Esophagus squamous epithelium (tissue), 5 donors: ENCODE data around the gene DNAJA3. TPM values are rescaled to one million over a fixed set of nuclear protein-coding genes. Genes with fewer than 3 reads are reported as not detected.

Experiments
- DNase-seq: peaks from one replicate; lab custom pipeline; 2025; lab: John Stamatoyannopoulos, UW
- H3K27ac ChIP-seq, 4 donors: fragments of 200-600 bp; sonication (generic); one replicate each; pipeline ENCODE4 v1.5.1; 2016 to 2019; ENCODE audit warnings: mild to moderate bottlenecking in 1 of 4
- H3K27me3 ChIP-seq, 4 donors: fragments of 200-600 bp; sonication (generic); 1 replicate in 3 of 4; 2 replicates in 1 of 4; pipeline versions ENCODE4 v1.5.1 to v1.6.0; 2017 to 2021; ENCODE audit warnings: antibody characterized with exemption in 1 of 4
- H3K36me3 ChIP-seq, 3 donors: fragments of 200-600 bp; sonication (generic); one replicate each; pipeline ENCODE4 v1.5.1; 2016 to 2019
- H3K4me1 ChIP-seq, 3 donors: fragments of 200-600 bp; sonication (generic); one replicate each; pipeline ENCODE4 v1.5.1; 2017 to 2019
- H3K4me3 ChIP-seq, 4 donors: fragments of 200-600 bp; sonication (generic); 1 replicate in 3 of 4; 2 replicates in 1 of 4; pipeline ENCODE4 v1.5.1; 2016 to 2019; ENCODE audit warnings: mild to moderate bottlenecking in 2 of 4, moderate library complexity in 1 of 4
- H3K9me3 ChIP-seq, 3 donors: fragments of 200-600 bp; sonication (generic); one replicate each; pipeline ENCODE4 v1.5.1; 2016 to 2019
- POLR2A ChIP-seq, 4 donors: fragments of 450-650 bp; IDR thresholded peaks; one replicate each; pipeline ENCODE4 v1.6.1; 2017; ENCODE audit warnings: antibody characterized with exemption in 4 of 4, mild to moderate bottlenecking in 4 of 4, moderate library complexity in 3 of 4
- WGBS, 2 donors: methylation state at CpG; one replicate each; pipeline ENCODE4 v1.1.5; 2018; 5-methylcytosine and 5-hydroxymethylcytosine counted together
- intact Hi-C: fragments of 100-400 bp; cut with DNase I; formaldehyde crosslinking; loops from one replicate; pipeline ENCODE4 v1.15.0; 2022
- total RNA-seq, 4 donors: library from RNA; depleted of rRNA; stranded (reverse); fragments of >200 nt; gene quantifications; one replicate each; pipeline ENCODE4 v1.1.0, GENCODE V29; 2016
- TF ChIP-seq, protein P1 (sequence below), 6 experiments: fragments of 450-650 bp in 4 of 6; fragments of 200-600 bp in 2 of 6; sonication (generic) in 2 of 6; IDR thresholded peaks; one replicate each; pipeline ENCODE4 v1.5.1; 2016 to 2019; ENCODE audit warnings: antibody characterized with exemption in 6 of 6, mild to moderate bottlenecking in 4 of 6, moderate library complexity in 4 of 6
- donor health status: DM: yes; HTN: yes; CAD: no.

Gene DNAJA3
- total RNA-seq, 4 donors from 2014 or later, result 45.2 to 59.1 (median 49.1) TPM

DNA sequence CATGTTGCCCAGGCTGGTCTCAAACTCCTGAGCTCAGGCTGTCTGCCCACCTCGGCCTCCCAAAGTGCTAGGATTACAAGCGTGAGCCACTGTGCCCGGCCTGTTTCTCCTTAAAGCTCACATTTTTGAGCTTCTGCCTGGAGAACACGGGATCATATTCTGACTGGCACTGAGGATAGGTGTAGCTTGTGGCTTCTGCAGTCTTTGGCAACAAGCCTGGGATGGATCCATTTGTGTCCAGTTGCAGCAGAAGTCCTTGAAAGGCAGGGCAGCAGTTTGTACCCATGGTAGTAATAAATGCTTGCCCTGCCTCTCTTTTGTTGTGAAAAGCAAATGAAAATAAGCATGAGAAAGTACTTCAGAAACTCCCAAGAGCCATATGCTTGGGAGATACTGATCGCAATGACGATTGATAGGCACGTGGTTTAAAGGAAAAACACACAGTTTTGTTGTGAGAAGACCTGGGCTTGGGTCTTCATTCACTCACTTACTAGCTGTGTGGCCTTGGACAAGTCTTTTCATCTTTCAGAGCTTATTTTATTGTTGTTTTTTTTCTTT, 6.2 kb upstream of the DNAJA3 start:
- Histone ChIP-seq H3K27me3 (no peaks in the 10 kb centered on the region), H3K36me3 (no peaks in the 10 kb centered on the region), H3K4me1 (peaks cover 10 to 31% (median 14%) of the 10 kb centered on the region in 3 donors), H3K27ac (no peak overlapping the region), H3K4me3 (no peak overlapping the region), H3K9me3 (no peaks in the 10 kb centered on the region)
- intact Hi-C loops, result no loop called here
- 79 to 85% methylated on average over 7 of the region's 7 CpGs for WGBS, 2 donors
- no peak for DNase-seq
- TF ChIP-seq POLR2A (IDR thresholded peaks at IDR 0.05), result no peak
- TF ChIP-seq, protein P1, sequence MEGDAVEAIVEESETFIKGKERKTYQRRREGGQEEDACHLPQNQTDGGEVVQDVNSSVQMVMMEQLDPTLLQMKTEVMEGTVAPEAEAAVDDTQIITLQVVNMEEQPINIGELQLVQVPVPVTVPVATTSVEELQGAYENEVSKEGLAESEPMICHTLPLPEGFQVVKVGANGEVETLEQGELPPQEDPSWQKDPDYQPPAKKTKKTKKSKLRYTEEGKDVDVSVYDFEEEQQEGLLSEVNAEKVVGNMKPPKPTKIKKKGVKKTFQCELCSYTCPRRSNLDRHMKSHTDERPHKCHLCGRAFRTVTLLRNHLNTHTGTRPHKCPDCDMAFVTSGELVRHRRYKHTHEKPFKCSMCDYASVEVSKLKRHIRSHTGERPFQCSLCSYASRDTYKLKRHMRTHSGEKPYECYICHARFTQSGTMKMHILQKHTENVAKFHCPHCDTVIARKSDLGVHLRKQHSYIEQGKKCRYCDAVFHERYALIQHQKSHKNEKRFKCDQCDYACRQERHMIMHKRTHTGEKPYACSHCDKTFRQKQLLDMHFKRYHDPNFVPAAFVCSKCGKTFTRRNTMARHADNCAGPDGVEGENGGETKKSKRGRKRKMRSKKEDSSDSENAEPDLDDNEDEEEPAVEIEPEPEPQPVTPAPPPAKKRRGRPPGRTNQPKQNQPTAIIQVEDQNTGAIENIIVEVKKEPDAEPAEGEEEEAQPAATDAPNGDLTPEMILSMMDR (IDR thresholded peaks at IDR 0.05), result no peak

DNA sequence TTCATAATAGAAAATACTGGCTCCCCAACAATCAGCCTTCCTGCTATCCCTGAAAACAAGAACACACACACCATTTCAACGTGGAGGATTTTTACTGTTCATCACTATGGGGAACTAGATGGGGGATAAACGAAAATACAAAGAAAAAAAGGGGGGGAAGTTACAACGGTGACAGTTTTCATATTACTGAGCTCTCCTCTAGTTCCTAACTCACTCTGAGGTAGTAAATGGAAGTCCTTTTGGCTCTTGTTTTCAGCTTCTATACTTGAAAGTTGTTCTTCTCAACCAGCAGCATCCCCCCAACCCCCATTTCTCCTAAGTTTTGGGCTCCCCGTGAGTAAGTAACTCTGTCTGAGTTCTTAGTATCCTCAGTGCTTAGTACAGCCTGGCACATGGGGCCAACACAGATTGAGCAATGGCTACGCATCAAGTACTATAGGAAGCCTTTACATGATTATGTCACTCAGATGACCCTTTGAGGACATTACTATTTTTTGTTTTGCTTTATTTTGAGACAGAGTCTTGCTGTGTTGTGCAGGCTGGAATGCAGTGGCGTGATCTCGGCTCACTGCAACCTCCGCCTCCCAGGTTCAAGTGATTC, 5.1 kb upstream of the DNAJA3 start:
- Histone ChIP-seq H3K27me3 (no peaks in the 10 kb centered on the region), H3K36me3 (no peaks in the 10 kb centered on the region), H3K9me3 (no peaks in the 10 kb centered on the region), H3K4me3 (no peak overlapping the region), H3K27ac (no peak overlapping the region), H3K4me1 (peaks cover 6 to 26% (median 10%) of the 10 kb centered on the region in 3 donors)
- intact Hi-C loops, result no loop called here
- TF ChIP-seq POLR2A (IDR thresholded peaks at IDR 0.05), result no peak
- TF ChIP-seq, protein P1 (IDR thresholded peaks at IDR 0.05), result no peak
- WGBS, 2 donors, result 72% methylated on average over 8 of the region's 8 CpGs
- no peak for DNase-seq

DNA sequence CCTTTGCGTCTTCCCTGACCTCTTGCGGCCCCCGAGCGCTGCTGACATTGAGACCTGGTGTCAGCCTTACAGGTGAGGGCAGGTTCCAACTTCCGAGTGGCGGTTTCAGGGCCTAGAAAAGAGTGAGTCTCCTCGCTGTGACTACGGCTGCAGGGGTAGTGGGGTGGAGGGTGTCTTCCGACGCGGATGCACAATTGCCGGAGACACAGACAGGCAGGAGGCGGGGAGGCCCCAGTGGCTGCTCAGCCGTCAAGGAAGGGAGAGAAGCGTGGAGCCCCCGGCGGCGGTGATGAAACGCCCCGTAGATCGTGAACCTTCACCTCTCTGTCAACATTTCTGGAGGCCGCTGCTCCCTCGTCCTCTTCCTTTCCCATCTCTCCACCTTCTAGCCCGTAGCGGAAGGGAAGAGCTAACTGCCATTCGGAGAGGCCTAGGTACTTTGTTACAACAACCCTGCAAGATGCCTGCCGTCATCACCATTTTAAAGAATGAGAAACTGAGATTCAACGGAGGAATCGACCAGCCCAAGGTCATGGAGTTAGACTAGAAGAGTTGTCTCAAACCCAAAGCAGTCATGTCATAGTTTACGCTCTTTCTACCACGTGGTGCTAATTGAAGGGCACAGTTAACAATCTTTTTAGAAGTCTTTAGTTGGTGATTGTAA, 485 bp downstream of the DNAJA3 start:
- WGBS, 2 donors, result 3 to 9% methylated on average over 9 to 25 of the region's 31 CpGs
- TF ChIP-seq, protein P1 (IDR thresholded peaks at IDR 0.05), result no peak
- TF ChIP-seq POLR2A (IDR thresholded peaks at IDR 0.05), result no peak
- H3K27me3 ChIP-seq, result no peaks in the 10 kb centered on the region
- H3K36me3 ChIP-seq, result peaks cover 0 to 24% (median 0%) of the 10 kb centered on the region in 3 donors
- peak overlapping the region; percentile 80 to 98 (median 88) for H3K4me3 ChIP-seq
- DNase-seq, result no peak
- no peaks in the 10 kb centered on the region for H3K9me3 ChIP-seq
- peaks cover 9 to 44% (median 26%) of the 10 kb centered on the region in 3 donors for H3K4me1 ChIP-seq
- H3K27ac ChIP-seq, result peak overlapping the region; percentile 92 to 98 (median 96)
- intact Hi-C loops, result no loop called here

DNA sequence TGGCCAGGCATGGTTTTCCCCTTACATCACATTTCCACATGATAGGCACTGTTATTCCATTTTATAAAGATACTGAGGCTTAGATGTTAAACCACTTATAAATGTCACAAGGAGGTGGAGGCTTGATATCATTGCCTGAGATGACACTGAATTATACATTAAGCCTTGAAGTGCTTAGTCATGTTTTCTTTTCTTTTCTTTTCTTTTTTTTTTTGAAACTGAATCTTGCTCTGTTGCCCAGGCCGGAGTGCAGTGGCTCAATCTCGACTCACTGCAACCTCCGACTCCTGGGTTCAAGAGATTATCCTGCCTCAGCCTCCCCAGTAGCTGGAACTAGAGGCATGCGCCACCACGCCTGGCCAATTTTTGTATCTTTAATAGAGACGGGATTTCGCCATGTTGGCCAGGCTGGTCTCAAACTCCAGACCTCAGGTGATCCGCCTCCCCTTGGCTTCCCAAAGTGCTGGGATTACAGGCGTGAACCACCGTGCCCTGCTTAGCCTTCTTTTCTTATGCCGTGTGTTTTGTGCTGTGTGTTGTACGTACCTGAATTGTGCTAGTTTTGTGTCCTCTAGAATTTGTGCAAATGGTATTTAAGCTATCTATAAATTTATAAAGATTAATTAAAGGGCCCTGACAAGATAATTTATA, 1.2 kb downstream of the DNAJA3 start:
- DNase-seq, result no peak
- no peaks in the 10 kb centered on the region for H3K9me3 ChIP-seq
- H3K27ac ChIP-seq, result peak overlapping the region; percentile 92 to 98 (median 96)
- H3K4me3 ChIP-seq, result peak overlapping the region; percentile 80 to 98 (median 88)
- TF ChIP-seq POLR2A (IDR thresholded peaks at IDR 0.05), result no peak
- TF ChIP-seq, protein P1 (IDR thresholded peaks at IDR 0.05), result no peak
- H3K4me1 ChIP-seq, result peaks cover 9 to 44% (median 26%) of the 10 kb centered on the region in 3 donors
- intact Hi-C loops, result no loop called here
- peaks cover 0 to 31% (median 5%) of the 10 kb centered on the region in 3 donors for H3K36me3 ChIP-seq
- no peaks in the 10 kb centered on the region for H3K27me3 ChIP-seq
- WGBS, 2 donors, result 69 to 76% methylated on average over 11 to 12 of the region's 12 CpGs
